ENCODE data around the gene ZBTB18. TPM values are rescaled to one million over a fixed set of nuclear protein-coding genes. Genes with fewer than 3 reads are reported as not detected.
A peak's percentile ranks its signal among the peaks of the same experiment; 100 is the strongest.

ZBTB18 gene
- total and polyA plus RNA-seq, 2 experiments from 2014 or later, result 1.2 to 10.9 TPM

DNA sequence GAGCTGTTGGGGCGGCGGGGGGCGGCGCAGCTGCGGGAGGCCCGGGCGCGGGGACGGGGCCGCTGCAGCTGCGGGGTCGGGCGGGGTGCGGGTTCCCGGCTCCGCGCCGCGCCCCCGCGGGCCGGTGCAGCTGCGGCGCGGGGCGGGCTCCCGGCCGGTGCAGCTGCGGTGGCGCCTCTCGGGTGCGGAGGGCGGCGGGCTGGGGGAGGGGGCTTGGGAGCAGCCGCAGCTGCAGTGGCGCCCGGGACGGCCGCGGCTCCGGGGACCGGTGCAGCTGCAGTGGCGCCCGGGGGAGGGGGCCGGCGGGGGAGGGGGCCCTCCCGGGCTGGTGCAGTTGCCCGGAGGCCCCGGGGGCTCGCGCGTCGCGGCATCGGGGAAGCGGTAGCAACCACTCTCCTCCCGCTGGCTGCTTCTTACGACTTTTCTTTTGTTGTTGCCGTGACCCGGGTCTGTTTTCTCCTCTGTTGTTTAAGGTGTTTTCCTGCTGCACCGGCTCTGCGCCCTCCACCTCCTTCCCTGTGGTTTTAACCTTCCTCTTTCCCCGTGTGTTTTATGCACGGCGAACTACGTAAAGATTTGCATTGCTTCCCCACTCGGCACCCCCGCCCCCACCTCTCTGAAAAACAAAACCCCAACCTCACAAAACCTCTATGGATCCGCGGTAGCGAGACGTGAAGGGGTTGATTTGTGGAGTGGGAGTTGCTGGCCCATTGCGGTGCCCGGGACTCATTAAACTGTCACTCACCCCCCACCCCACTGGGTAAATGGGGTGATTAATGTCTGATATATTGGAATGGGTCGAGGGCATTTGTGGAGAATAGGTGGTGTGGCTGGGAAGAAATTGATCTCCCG is 1.7 kb upstream of the ZBTB18 start:
- TF ChIP-seq EZH2 (IDR thresholded peaks at IDR 0.05; ENCODE audit: borderline replicate concordance), result no peak
- TF ChIP-seq, protein P1, sequence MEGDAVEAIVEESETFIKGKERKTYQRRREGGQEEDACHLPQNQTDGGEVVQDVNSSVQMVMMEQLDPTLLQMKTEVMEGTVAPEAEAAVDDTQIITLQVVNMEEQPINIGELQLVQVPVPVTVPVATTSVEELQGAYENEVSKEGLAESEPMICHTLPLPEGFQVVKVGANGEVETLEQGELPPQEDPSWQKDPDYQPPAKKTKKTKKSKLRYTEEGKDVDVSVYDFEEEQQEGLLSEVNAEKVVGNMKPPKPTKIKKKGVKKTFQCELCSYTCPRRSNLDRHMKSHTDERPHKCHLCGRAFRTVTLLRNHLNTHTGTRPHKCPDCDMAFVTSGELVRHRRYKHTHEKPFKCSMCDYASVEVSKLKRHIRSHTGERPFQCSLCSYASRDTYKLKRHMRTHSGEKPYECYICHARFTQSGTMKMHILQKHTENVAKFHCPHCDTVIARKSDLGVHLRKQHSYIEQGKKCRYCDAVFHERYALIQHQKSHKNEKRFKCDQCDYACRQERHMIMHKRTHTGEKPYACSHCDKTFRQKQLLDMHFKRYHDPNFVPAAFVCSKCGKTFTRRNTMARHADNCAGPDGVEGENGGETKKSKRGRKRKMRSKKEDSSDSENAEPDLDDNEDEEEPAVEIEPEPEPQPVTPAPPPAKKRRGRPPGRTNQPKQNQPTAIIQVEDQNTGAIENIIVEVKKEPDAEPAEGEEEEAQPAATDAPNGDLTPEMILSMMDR (IDR thresholded peaks at IDR 0.05; ENCODE audit: poor library complexity), result no peak
- TF ChIP-seq EZH2phosphoT487 (IDR thresholded peaks at IDR 0.05; ENCODE audit: low read depth, severe bottlenecking, unreplicated experiment), result no peak
- Histone ChIP-seq H3K27me3 (no peaks in the 10 kb centered on the region), H3K9me2 (replicated peaks; ENCODE audit: insufficient read depth) (no peaks in the 10 kb centered on the region), H3K9me3 (ENCODE audit: low read depth) (no peaks in the 10 kb centered on the region), H2AFZ (peak overlapping the region; percentile 65), H3K4me1 (ENCODE audit: insufficient read depth) (peaks cover 23% of the 10 kb centered on the region), H3K27ac (peak overlapping the region; percentile 59), H3K4me2 (peak overlapping the region; percentile 90), H3K36me3 (replicated peaks; ENCODE audit: insufficient read depth, low read depth) (no peaks in the 10 kb centered on the region), H4K20me1 (ENCODE audit: insufficient read depth, poor library complexity, severe bottlenecking) (peaks cover 31% of the 10 kb centered on the region), H3K4me3 (peak overlapping the region; percentile 95), H3K79me2 (peaks cover 49% of the 10 kb centered on the region)
- DNase-seq (ENCODE audit: low spot score), result peak; percentile 76
- WGBS (ENCODE audit: low lambda C conversion rate, missing lambda C conversion rate), result 1% methylated on average over 23 of the region's 76 CpGs

DNA sequence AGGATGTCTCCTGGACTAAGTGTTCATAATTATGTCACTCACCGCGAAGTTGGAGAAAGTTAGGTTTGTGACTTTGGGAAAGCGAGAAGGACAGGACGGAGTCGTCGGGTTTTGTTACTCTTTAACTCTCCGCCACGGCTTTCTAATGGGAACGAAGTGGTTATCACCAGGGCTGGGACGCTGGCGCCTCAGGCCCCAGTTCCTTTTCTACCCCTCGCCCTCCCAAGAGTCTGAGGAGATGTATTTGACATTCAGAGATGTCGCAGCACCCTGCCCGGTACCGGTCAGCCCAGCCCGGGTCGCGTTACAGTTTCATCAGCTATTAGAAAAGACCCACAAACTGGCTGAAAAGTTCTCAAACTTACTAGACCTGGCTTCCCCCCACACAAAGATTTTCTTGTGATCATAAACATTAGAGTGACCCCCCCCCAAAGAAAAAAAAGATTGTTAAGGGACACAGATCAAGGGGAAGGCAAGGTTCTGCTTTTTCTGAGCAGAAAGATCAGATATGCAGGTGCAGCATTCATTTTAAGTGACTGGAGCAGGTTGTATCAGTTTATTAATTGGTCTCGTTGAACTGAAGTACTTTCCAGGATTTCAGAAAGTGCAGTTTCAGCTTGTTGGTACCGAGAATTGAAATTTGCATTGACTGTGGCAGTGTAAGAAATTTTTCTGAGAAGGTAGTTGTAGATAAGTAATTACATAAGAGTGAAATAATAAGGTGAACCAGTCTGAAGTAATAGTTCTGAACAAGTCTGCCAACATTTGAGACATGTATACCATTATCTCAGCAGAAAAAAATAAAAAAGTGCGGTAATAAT is 859 bp upstream of the ZBTB18 start:
- Histone ChIP-seq H3K79me2 (peaks cover 52% of the 10 kb centered on the region), H3K4me1 (ENCODE audit: insufficient read depth) (peaks cover 23% of the 10 kb centered on the region)

DNA sequence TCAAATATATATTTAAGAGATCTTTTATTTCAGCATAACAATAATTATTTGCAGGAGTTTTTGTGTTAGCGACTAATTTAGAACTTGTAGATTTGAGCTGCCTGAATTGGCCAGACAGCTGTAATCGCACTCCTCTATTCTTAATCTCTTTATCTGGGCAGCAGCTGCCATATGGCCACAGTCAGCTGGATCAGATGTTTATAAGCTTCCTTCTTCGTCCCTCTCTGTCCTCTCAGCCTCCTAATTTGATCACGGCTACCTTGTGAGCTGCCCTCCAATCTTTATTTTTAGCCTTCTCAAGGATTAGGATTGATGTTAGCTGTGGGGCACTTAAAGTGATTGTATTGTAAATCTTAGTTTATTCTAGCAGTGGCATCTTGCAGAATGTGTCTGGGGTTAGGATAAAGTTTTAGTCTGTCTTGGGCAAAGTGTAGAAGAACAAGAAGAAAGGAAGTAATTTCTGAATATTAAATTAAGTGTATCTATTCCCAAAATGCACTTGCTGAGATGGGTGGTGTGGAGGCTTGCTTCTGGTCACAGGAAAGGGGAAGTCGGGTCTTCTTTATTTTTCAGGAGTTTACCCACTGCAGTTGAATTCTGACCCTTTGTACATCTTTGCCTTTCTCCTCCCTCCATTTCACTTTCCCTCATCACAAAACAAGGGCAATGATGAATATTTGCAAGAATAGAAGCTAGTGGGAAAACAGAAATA is 1.1 kb downstream of the ZBTB18 start:
- H3K36me3 ChIP-seq (replicated peaks; ENCODE audit: insufficient read depth, low read depth), result no peaks in the 10 kb centered on the region
- WGBS (ENCODE audit: low lambda C conversion rate, missing lambda C conversion rate), result 38% methylated on average over 5 of the region's 5 CpGs
- peak overlapping the region; percentile 90 for H3K4me2 ChIP-seq
- no peaks in the 10 kb centered on the region for H3K9me3 ChIP-seq (ENCODE audit: low read depth)
- H3K4me3 ChIP-seq, result no peak overlapping the region
- peaks cover 29% of the 10 kb centered on the region for H3K4me1 ChIP-seq (ENCODE audit: insufficient read depth)
- H3K27ac ChIP-seq, result no peak overlapping the region
- no peak for TF ChIP-seq EZH2phosphoT487 (IDR thresholded peaks at IDR 0.05; ENCODE audit: low read depth, severe bottlenecking, unreplicated experiment)
- TF ChIP-seq, protein P1 (IDR thresholded peaks at IDR 0.05; ENCODE audit: poor library complexity), result no peak
- no peak for TF ChIP-seq EZH2 (IDR thresholded peaks at IDR 0.05; ENCODE audit: borderline replicate concordance)
- H3K27me3 ChIP-seq, result no peaks in the 10 kb centered on the region
- no peak for DNase-seq (ENCODE audit: low spot score)
- peaks cover 31% of the 10 kb centered on the region for H4K20me1 ChIP-seq (ENCODE audit: insufficient read depth, poor library complexity, severe bottlenecking)
- H3K79me2 ChIP-seq, result peaks cover 58% of the 10 kb centered on the region
- no peaks in the 10 kb centered on the region for H3K9me2 ChIP-seq (replicated peaks; ENCODE audit: insufficient read depth)
- no peak overlapping the region for H2AFZ ChIP-seq

More for the DNA sequence above, 859 bp upstream of the ZBTB18 start:
- Histone ChIP-seq H3K4me2 (peak overlapping the region; percentile 90), H3K9me3 (ENCODE audit: low read depth) (no peaks in the 10 kb centered on the region), H3K36me3 (replicated peaks; ENCODE audit: insufficient read depth, low read depth) (no peaks in the 10 kb centered on the region), H4K20me1 (ENCODE audit: insufficient read depth, poor library complexity, severe bottlenecking) (peaks cover 31% of the 10 kb centered on the region), H2AFZ (peak overlapping the region; percentile 65), H3K27ac (peak overlapping the region; percentile 59), H3K27me3 (no peaks in the 10 kb centered on the region), H3K9me2 (replicated peaks; ENCODE audit: insufficient read depth) (no peaks in the 10 kb centered on the region), H3K4me3 (peak overlapping the region; percentile 95)
- TF ChIP-seq, protein P1 (IDR thresholded peaks at IDR 0.05; ENCODE audit: poor library complexity), result no peak
- TF ChIP-seq EZH2phosphoT487 (IDR thresholded peaks at IDR 0.05; ENCODE audit: low read depth, severe bottlenecking, unreplicated experiment), result no peak
- TF ChIP-seq EZH2 (IDR thresholded peaks at IDR 0.05; ENCODE audit: borderline replicate concordance), result no peak
- WGBS (ENCODE audit: low lambda C conversion rate, missing lambda C conversion rate), result 9% methylated on average over 21 of the region's 21 CpGs
- peak; percentile 30 for DNase-seq (ENCODE audit: low spot score)

Data from hepatocyte (in vitro differentiated cells).